ENCODE data around the gene KIAA0930. TPM values are rescaled to one million over a fixed set of nuclear protein-coding genes. Genes with fewer than 3 reads are reported as not detected.

KIAA0930 gene
- total and polyA plus RNA-seq, 2 donors (not counting 1 experiment from before 2014, with no cell fraction given), result 27.0 to 46.8 TPM

DNA sequence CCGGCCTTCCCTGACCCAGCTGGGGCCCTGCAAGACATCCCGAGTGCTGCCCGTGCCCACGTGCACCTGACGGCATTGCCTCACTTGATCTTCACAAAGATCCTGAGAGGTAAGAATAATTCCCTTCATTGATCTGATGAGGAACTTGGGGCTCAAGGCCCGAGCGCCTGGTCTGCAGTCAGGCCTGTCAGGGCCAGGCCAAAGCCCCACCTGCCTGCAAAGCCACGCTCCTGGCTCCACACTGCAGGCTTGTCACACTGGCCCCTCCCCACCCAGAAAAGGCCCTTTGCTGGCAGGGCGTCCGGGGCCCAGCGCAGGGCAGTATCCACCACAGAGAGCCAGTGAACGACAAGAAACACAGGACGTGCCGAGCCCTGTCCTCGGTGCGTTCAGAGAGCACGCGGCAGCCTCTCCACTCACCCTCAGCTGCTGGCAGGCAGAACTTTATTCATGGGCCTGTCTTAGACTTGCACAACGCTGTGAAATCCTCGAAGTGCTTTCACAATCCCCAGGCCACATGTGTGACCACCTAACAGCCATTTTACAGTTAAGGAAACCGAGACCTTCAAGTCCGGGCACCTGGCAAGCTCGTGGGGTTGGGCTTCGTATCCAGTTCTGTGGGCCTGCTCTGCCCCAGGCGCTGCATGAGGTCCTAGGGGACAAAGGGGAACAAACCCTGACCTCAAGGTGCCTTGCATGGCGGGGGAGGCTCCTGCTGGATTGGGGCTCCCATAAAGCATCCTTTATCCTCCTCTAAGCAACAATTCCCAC lies 14.8 kb downstream of the KIAA0930 start:
- ChIA-PET POLR2A (interaction anchor here (0.6 kb wide), 1 partner anchor 53 kb away, joined by 3 read pairs; no protein-coding TSS in a partner anchor), CTCF (interaction anchor here (0.6 kb wide), 1 partner anchor 213 kb away, joined by 3 read pairs; no protein-coding TSS in a partner anchor)
- intact Hi-C loops (cut with micrococcal nuclease), result no loop called here
- Mint-ChIP-seq H3K27ac (peak overlapping the region; percentile 70), H3K27me3 (no peaks in the 10 kb centered on the region), H3K4me1 (peaks cover 53% of the 10 kb centered on the region), H3K4me3 (no peak overlapping the region), H3K9me3 (ENCODE audit: insufficient read depth) (no peaks in the 10 kb centered on the region)
- no peak overlapping the region for H3K27ac ChIP-seq (ENCODE audit: low read length in 2 of 2)
- H3K36me3 ChIP-seq (replicated peaks in 1 of 2; ENCODE audit: control extremely low read depth in 1 of 2, control insufficient read depth in 1 of 2, extremely low read depth in 1 of 2, insufficient read depth in 2 of 2, low read length in 1 of 2), result peaks cover 0 to 7% of the 10 kb centered on the region in 2 experiments
- no peak overlapping the region for H3K4me3 ChIP-seq (ENCODE audit: control extremely low read depth in 1 of 5, extremely low read depth in 1 of 5, insufficient read depth in 1 of 5, low read depth in 2 of 5, low read length in 4 of 5)
- H2AFZ ChIP-seq (ENCODE audit: insufficient read depth, low read depth, low read length, poor library complexity, severe bottlenecking), result no peak overlapping the region
- peaks cover 17 to 27% of the 10 kb centered on the region in 2 donors for H3K4me1 ChIP-seq (ENCODE audit: control insufficient read depth in 2 of 2, insufficient read depth in 2 of 2, low read length in 2 of 2)
- WGBS (ENCODE audit: insufficient coverage), result 84% methylated on average over 21 of the region's 26 CpGs
- H3K27me3 ChIP-seq (replicated peaks in 1 of 4; ENCODE audit: control extremely low read depth in 1 of 4, control insufficient read depth in 3 of 4, insufficient read depth in 4 of 4, low read length in 3 of 4), result no peaks in the 10 kb centered on the region
- H3K9me3 ChIP-seq (ENCODE audit: control extremely low read depth in 1 of 3, control insufficient read depth in 2 of 3, insufficient read depth in 1 of 3, low read length in 2 of 3), result no peaks in the 10 kb centered on the region
- no peak for DNase-seq
- TF ChIP-seq EZH2 (IDR thresholded peaks at IDR 0.05; ENCODE audit: borderline replicate concordance, insufficient read depth, low read depth, low read length, poor library complexity, severe bottlenecking), result no peak
- TF ChIP-seq, protein P1, sequence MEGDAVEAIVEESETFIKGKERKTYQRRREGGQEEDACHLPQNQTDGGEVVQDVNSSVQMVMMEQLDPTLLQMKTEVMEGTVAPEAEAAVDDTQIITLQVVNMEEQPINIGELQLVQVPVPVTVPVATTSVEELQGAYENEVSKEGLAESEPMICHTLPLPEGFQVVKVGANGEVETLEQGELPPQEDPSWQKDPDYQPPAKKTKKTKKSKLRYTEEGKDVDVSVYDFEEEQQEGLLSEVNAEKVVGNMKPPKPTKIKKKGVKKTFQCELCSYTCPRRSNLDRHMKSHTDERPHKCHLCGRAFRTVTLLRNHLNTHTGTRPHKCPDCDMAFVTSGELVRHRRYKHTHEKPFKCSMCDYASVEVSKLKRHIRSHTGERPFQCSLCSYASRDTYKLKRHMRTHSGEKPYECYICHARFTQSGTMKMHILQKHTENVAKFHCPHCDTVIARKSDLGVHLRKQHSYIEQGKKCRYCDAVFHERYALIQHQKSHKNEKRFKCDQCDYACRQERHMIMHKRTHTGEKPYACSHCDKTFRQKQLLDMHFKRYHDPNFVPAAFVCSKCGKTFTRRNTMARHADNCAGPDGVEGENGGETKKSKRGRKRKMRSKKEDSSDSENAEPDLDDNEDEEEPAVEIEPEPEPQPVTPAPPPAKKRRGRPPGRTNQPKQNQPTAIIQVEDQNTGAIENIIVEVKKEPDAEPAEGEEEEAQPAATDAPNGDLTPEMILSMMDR (IDR thresholded peaks at IDR 0.05), result no peak
- ATAC-seq (ENCODE audit: low read depth), result no peak
- H4K20me1 ChIP-seq (ENCODE audit: control insufficient read depth, insufficient read depth, low read length, poor library complexity, severe bottlenecking), result peaks cover 7% of the 10 kb centered on the region
- H3K9ac ChIP-seq (ENCODE audit: low read length), result no peak overlapping the region
- H3K79me2 ChIP-seq (ENCODE audit: control insufficient read depth, insufficient read depth, low read length), result peaks cover 75% of the 10 kb centered on the region
- H3K4me2 ChIP-seq (replicated peaks; ENCODE audit: low read depth, low read length, poor library complexity, severe bottlenecking), result no peak overlapping the region

All from B cell (primary cell).